A673 (cell line): ENCODE measurements around the gene HAPLN2. TPM values are rescaled to one million over a fixed set of nuclear protein-coding genes. Genes with fewer than 3 reads are reported as not detected.

Experiments used
- BruUV-seq: library from RNA; stranded (reverse); fragments of 400-500 nt; replicated peaks from 2 replicates; lab custom pipeline; 2021; lab: Mats Ljungman, UMichigan
- CTCF ChIA-PET: fragments of 300-600 bp; sonication (Branson Sonifier 250); formaldehyde crosslinking; loops from one replicate; lab custom pipeline; 2022; ENCODE audit warnings: antibody characterized with exemption; lab: Charles Lee
- POLR2A ChIA-PET: fragments of 300-600 bp; sonication (Branson Sonifier 250); formaldehyde crosslinking; loops from one replicate; lab custom pipeline; 2022; ENCODE audit warnings: antibody characterized with exemption; ENCODE audit not compliant: low non-redundant PET; lab: Charles Lee
- DNase-seq: peaks from one replicate; pipeline ENCODE4 v3.0.0-alpha.2; 2015; ENCODE audit warnings: low spot score
- H3K27ac ChIP-seq: fragments of 200-600 bp; sonication (generic); 2 replicates; pipeline ENCODE4 v1.5.1; 2016; ENCODE audit warnings: mixed run types, low read depth, mild to moderate bottlenecking, mixed read lengths, antibody characterized with exemption, low read length; ENCODE audit not compliant: poor library complexity, severe bottlenecking
- H3K27me3 ChIP-seq: fragments of 200-600 bp; sonication (generic); replicated peaks from 2 replicates; pipeline ENCODE4 v1.6.1; 2017; ENCODE audit warnings: mixed run types, low read depth, mild to moderate bottlenecking, mixed read lengths, antibody characterized with exemption, low read length; ENCODE audit not compliant: insufficient read depth, poor library complexity
- H3K36me3 ChIP-seq: fragments of 200-600 bp; sonication (generic); 2 replicates; pipeline ENCODE4 v1.6.1; 2016; ENCODE audit warnings: mixed run types, mild to moderate bottlenecking, mixed read lengths, antibody characterized with exemption, low read length; ENCODE audit not compliant: insufficient read depth, poor library complexity, severe bottlenecking
- H3K4me1 ChIP-seq: fragments of 200-600 bp; sonication (generic); 2 replicates; pipeline ENCODE4 v1.6.1; 2017; ENCODE audit warnings: mixed run types, mild to moderate bottlenecking, mixed read lengths, antibody characterized with exemption, low read length; ENCODE audit not compliant: insufficient read depth, poor library complexity, severe bottlenecking
- H3K4me3 ChIP-seq: fragments of 200-600 bp; sonication (generic); 2 replicates; pipeline ENCODE4 v1.5.1; 2016; ENCODE audit warnings: low read depth, mixed run types, mild to moderate bottlenecking, mixed read lengths, low read length; ENCODE audit not compliant: poor library complexity, severe bottlenecking
- H3K9me3 ChIP-seq: fragments of 200-600 bp; sonication (generic); 2 replicates; pipeline ENCODE4 v1.6.1; 2016; ENCODE audit warnings: mixed run types, low read depth, mild to moderate bottlenecking, mixed read lengths, antibody characterized with exemption, low read length; ENCODE audit not compliant: poor library complexity, severe bottlenecking
- CTCF ChIP-seq: fragments of 300-800, 200-600 bp; sonication (generic); conservative IDR thresholded peaks from 2 replicates; pipeline ENCODE4 v1.5.1; 2017; ENCODE audit warnings: low read depth, mild to moderate bottlenecking, antibody characterized with exemption, low read length, moderate library complexity, mixed read lengths
- EZH2 ChIP-seq: fragments of 200-600 bp; sonication (generic); IDR thresholded peaks from 2 replicates; pipeline ENCODE4 v1.6.1; 2017; ENCODE audit warnings: borderline replicate concordance, low read depth, mild to moderate bottlenecking, mixed read lengths, antibody characterized with exemption, low read length; ENCODE audit not compliant: poor library complexity, severe bottlenecking
- intact Hi-C: fragments of 100-400 bp; cut with micrococcal nuclease; formaldehyde crosslinking; loops from one replicate; pipeline ENCODE4 v1.10.0; 2022; ENCODE audit not compliant: unreplicated experiment
- total RNA-seq: library from RNA; stranded (reverse); gene quantifications from 2 replicates; pipeline ENCODE4 v1.2.3, GENCODE V29; 2021

HAPLN2 gene
- total RNA-seq, 1 experiment from 2014 or later, result not detected

- ChIA-PET POLR2A (no interaction called here), CTCF (no interaction called here)
- no peak for DNase-seq
- peak overlapping the region; percentile 80 for H3K4me3 ChIP-seq
- H3K4me1 ChIP-seq, result no peaks in the 10 kb centered on the region
- no peak overlapping the region for H3K27ac ChIP-seq
- no peaks in the 10 kb centered on the region for H3K27me3 ChIP-seq
- H3K36me3 ChIP-seq, result peaks cover 11% of the 10 kb centered on the region
- intact Hi-C loops, result loop anchor here (5.0 kb wide), 1 partner anchor 90 kb away; no protein-coding TSS in a partner anchor
- TF ChIP-seq EZH2 (no peak), CTCF (no peak)
- H3K9me3 ChIP-seq, result no peaks in the 10 kb centered on the region
- no TSS peak for BruUV-seq
Measured at GRCh38 chr1:156572663-156573018, 46.6 kb upstream of the HAPLN2 start.

GRCh38 chr1:156574039-156574633 lies 45.1 kb upstream of the HAPLN2 start:
- intact Hi-C loops, result loop anchor here (5.0 kb wide), 1 partner anchor 92 kb away; no protein-coding TSS in a partner anchor
- Histone ChIP-seq H3K4me3 (no peak overlapping the region), H3K4me1 (no peaks in the 10 kb centered on the region), H3K27me3 (no peaks in the 10 kb centered on the region), H3K9me3 (no peaks in the 10 kb centered on the region), H3K36me3 (peaks cover 6% of the 10 kb centered on the region), H3K27ac (no peak overlapping the region)
- DNase-seq, result no peak
- TF ChIP-seq CTCF, result no peak
- no peak for TF ChIP-seq EZH2
- BruUV-seq, result no TSS peak
- ChIA-PET POLR2A (no interaction called here), CTCF (no interaction called here)

- no peak for DNase-seq
- Histone ChIP-seq H3K9me3 (no peaks in the 10 kb centered on the region), H3K36me3 (no peaks in the 10 kb centered on the region), H3K27me3 (no peaks in the 10 kb centered on the region), H3K4me1 (no peaks in the 10 kb centered on the region), H3K27ac (no peak overlapping the region), H3K4me3 (no peak overlapping the region)
- ChIA-PET CTCF (no interaction called here), POLR2A (no interaction called here)
- TF ChIP-seq EZH2, result no peak
- no peak for TF ChIP-seq CTCF
- no TSS peak for BruUV-seq
- intact Hi-C loops, result no loop called here
Measured at GRCh38 chr1:156577550-156577949, 41.7 kb upstream of the HAPLN2 start.
